CD4-positive, alpha-beta T cell treated with Interleukin-17A for 4 hours (primary cell): Measurements from ENCODE around the gene ALX4.
A peak's percentile ranks its signal among the peaks of the same experiment; 100 is the strongest.

ENCODE experiments used
- DNase-seq: peaks from one replicate; pipeline ENCODE4 v3.0.0-alpha.2; 2020; ENCODE audit warnings: mixed read lengths

ALX4 gene

DNA sequence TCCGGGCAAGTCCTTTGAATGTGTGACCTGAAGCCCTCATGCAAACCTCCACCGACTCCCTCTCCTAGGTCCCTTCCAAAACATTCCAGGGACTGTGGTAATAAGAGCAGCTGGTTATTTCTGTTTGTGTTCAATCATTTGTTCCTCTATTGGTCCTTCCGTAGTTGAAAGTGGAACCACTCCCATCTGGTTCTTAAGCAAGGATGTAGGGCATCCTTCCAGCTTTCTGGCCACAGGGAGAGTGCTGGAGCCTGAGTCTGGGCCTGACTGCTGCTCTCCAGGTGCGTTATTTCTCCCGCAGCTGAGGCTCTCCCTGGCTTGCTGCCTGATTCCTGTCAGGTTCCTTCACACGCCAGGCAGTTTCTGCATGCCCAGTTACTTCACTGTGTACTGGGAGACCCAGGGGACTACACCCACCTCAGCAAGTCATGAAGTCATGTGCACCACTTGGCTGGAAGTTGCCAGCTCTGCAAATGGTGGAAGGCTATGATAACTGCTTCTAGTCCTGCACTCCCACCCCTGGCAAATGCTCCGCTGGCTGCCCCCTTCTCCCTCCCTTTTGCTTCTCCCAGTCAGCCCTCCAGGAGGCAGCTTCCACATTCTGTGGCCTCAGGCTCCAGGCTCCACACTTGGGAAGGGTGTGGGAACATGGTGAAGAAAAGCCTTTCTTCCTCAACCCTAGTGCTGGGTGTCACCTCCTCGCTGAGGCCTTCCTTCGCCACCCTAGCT lies 4.0 kb upstream of the ALX4 start:
- no peak for DNase-seq

GRCh38 chr11:44312876-44313275 lies 2.9 kb upstream of the ALX4 start:
- no peak for DNase-seq

GRCh38 chr11:44311339-44312261 lies 1.7 kb upstream of the ALX4 start:
- no peak for DNase-seq

GRCh38 chr11:44310463-44311272 lies 729 bp upstream of the ALX4 start:
- DNase-seq: no peak

DNA sequence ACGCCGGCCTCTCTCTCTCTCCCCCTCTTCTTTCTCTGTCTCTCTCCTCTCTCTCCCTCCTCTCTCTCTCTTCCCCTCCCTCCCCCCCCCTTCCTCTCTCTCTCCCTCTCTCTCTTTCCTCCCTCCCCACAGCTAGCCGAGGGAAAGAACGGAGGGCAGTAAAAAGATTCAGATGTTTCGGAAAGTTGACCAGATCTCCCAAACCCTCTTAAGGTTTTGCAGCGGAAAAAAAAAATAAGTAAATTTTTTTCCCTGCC lies 195 bp upstream of the ALX4 start:
- DNase-seq: no peak

GRCh38 chr11:44308923-44309477 lies 939 bp downstream of the ALX4 start:
- no peak for DNase-seq

GRCh38 chr11:44308256-44308922 lies 1.6 kb downstream of the ALX4 start:
- no peak for DNase-seq

DNA sequence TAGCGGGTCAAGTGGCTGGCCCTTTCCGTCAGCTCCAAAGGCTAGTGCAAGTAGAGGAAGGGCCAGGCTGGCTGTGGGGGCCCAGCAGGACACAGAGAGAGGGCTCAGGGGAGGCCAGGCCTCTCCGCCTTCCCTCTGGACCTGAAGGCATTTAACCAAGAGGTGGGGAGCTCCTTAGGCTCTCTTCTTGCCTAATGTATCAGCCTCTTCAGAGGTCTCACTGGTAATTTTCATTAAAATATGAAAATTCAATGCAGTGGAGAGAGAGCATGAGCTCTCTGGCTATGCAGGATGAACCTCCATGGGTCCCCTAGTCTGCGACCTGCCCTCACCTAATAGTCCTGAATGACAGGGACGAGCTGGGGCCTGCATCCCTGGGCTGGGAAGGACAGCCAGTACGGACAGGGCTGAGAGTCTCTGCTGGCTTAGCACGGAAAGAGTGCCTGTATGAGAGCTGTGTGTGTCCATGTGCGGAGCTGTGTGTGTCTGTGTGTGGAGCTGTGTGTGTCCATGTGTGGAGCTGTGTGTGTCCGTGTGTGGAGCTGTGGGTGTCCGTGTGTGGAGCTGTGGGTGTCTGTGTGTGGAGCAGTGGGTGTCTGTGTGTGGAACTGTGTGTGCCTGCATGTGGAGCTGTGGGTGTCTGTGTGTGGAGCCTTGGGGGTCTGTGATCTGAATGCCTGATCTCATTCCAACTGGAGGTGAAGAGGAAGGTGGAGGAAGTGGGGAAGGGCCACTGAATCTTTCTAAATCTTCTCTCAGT lies 2.4 kb downstream of the ALX4 start:
- DNase-seq: no peak

DNA sequence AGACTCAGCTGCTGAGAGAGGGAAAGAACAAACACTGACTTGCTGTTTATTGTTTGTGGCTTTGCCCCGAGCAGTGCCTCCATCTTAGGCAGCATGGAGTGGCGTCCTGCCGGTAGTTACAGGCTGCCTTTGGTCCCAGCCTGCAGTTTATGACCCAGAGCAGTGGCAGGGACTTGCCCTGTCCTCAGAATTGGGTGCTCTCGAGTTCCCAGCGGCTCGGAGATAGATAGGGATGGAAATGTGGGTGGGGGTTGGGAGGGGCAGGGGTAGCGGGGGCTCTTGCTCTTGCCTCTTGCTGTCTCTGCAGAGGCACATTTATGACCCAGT lies 3.1 kb downstream of the ALX4 start:
- no peak for DNase-seq

GRCh38 chr11:44306052-44306917 lies 3.7 kb downstream of the ALX4 start:
- DNase-seq: no peak

DNA sequence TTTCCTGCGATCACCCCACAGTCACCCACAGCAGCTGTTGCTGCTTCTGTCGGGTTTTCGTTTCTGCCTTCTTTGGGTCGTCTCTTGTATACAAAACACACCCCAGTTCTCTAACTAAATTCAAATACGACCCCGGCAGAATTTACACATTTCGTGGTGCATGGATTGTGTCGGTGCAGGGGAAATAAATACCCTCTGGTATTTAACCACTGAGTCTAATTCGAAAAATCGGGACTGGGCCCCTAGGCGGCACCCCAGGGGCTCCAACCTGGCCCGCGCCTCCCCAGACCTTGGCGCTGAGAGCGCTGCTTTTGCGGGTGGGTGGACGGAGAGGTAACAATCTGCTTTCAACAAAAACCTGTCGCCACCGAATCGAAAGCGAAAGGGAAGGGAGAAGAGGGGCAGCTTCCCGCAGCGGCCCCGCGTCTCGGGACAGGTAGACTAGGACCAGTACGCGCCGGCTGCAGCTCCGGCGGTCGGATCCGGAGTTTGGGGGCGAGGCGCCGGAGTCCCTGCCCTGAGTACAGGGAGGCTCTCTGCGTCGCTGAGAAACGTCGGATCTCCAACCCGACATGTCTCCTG lies 4.4 kb downstream of the ALX4 start:
- DNase-seq: peak; percentile 15

- DNase-seq: no peak
These were observed 4.9 kb downstream of the ALX4 start for GRCh38 chr11:44305026-44305469.

DNA sequence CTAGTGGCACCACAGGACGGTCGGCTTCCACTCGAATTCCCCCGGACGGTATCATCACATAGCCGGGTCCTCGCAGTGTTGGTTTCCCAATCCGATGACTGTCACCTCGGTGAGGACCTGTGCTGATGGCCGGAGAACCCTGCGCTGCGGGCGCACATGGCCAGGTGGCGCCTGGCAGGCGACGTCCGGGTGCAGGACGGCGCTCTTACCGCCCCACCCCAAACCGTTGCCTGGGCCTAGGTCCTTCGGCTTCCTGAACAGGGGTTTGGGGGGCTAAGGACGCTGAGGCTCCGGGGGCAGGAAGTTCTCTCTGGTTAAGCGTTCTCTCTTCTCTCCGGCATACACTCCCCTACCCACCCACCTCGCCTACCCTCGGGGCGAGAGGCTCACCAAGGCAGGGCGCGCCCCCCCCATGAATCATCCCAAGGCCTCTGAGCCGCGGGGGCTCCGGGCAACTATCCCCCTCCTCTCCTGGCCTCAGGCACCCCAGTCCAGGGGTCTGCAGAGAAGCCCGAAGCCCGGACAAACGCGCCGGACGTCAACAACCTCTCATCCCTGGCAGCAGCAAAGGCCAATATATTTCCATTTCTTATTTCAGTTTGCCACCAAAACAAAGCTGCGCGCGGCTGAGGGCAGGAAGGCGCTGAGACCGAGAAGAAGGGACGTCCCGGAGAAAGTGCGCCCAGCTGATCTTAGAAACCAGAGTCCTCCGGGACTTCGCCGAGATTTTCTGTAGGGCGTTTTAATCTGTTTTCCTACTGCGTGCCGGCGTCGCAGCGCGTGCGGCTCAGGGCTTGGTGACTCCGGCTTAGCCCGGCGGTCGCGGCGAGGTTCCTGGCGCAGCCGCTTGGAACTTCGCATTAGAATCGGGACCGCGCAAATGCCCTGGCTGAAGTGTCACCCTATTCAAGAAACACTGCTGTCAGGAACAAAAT lies 5.6 kb downstream of the ALX4 start:
- DNase-seq: no peak

GRCh38 chr11:44303401-44303938 lies 6.5 kb downstream of the ALX4 start:
- DNase-seq: no peak

- DNase-seq: no peak
These were observed 8.2 kb downstream of the ALX4 start for GRCh38 chr11:44301564-44302271.

DNA sequence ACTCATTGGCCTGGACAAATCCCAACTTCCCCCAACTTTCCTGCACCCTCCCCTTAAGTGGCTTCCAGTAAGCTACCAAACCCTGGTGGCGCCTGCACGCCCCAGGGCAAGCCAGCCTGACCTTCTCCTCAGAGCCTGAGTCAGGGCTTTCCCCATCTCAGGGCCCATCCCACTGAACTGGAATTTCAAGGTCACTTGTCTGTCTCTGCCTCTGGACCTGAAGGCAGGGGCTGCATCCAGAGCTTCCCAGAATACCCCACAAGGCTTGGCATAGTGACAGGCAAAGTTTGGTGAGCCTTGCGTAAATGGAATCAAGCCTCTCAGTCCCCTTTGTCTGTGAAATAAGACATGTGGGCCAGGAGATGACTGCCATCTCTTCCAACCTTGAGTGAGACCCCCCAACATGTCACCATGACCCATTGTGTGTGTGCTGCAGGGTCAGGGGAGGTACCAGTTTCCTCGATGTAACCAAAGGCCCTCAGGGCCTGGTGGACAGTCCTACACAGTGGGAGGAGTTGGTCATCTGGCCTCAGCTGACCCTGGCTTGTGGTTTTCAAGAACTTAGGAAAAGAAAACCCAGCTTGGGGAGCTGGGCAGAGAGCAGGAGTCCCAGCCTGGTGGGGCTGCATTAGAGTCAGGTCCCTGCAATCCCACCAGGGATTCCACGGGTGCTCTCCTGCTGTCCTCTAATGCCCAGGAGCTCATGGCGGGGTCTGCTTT lies 8.9 kb downstream of the ALX4 start:
- DNase-seq: no peak

- no peak for DNase-seq
These were observed 11.1 kb downstream of the ALX4 start for GRCh38 chr11:44298862-44299261.

DNA sequence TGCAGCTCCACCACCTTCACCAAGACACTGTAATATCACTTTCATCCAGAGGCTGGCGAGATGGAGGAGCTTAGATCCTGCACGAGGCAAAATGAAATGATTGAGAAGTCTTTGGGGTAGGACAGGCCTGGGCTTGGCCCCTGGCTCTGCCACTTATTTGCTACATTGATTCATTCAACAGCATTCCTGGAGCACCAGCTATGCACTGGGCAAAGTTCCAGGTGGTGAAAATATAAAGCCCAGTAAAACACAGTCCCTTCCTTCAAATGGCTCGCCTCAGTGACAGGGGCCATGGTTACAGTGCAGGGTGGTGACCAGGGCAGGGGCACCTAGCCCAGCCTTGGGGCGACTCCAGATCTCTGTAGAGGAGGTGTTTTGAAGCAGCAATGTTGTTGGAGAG lies 19.7 kb downstream of the ALX4 start:
- DNase-seq: no peak
